Activated CD4-positive, alpha-beta T cell treated with anti-CD3 and anti-CD28 coated beads, Interleukin-2, amount 10 ng/mL, durations not matched to agents 7 days and 5 days (primary cell): ENCODE data around the gene KCNH2. TPM values are rescaled to one million over a fixed set of nuclear protein-coding genes. Genes with fewer than 3 reads are reported as not detected.
A peak's percentile ranks its signal among the peaks of the same experiment; 100 is the strongest.
"Not testable (repeated sequence)": the region's sequence is repeated elsewhere in the genome, so short reads cannot be mapped to it uniquely, and the experiment has no call there.

Experiments
- CTCF ChIA-PET: fragments of 350-600 bp; sonication (Branson Sonifier 250); formaldehyde crosslinking; loops from one replicate; lab custom pipeline; 2021; ENCODE audit warnings: antibody characterized with exemption; lab: Charles Lee
- POLR2A ChIA-PET: fragments of 350-600 bp; sonication (Branson Sonifier 250); formaldehyde crosslinking; loops from one replicate; lab custom pipeline; 2021; ENCODE audit warnings: antibody characterized with exemption; lab: Charles Lee
- DNase-seq: peaks from one replicate; pipeline ENCODE4 v3.0.0-alpha.2; 2020
- H3K27ac Mint-ChIP-seq: one replicate; pipeline ENCODE4 v1.8.0; 2021; ENCODE audit warnings: mild to moderate bottlenecking, moderate library complexity, mixed read lengths
- H3K27me3 Mint-ChIP-seq: one replicate; pipeline ENCODE4 v1.8.0; 2021; ENCODE audit warnings: mixed read lengths
- H3K36me3 Mint-ChIP-seq: one replicate; pipeline ENCODE4 v1.8.0; 2021; ENCODE audit warnings: low read depth, mixed read lengths
- H3K4me1 Mint-ChIP-seq: one replicate; pipeline ENCODE4 v1.8.0; 2021; ENCODE audit warnings: mixed read lengths
- H3K4me3 Mint-ChIP-seq: one replicate; pipeline ENCODE4 v1.8.0; 2021; ENCODE audit warnings: mild to moderate bottlenecking, moderate library complexity, mixed read lengths
- H3K9me3 Mint-ChIP-seq: one replicate; pipeline ENCODE4 v1.8.0; 2021; ENCODE audit warnings: mixed read lengths
- total RNA-seq, 2 experiments: library from RNA; stranded (reverse); gene quantifications; one replicate each; pipeline ENCODE4 v1.2.3, GENCODE V29; 2021

Gene KCNH2
- under 1 TPM; 0.27 to 0.30 TPM for total RNA-seq

- H3K9me3 Mint-ChIP-seq = no peaks in the 10 kb centered on the region
- H3K4me3 Mint-ChIP-seq = peak within 1 kb of the TSS; percentile 67
- no peak within 1 kb of the TSS for H3K27ac Mint-ChIP-seq
- DNase-seq = peak; percentile 24
- peaks cover 37% of the 10 kb centered on the region for H3K4me1 Mint-ChIP-seq
- ChIA-PET POLR2A (no interaction called here), CTCF (interaction anchor here (0.6 to 1.5 kb wide), 5 partner anchors 8 to 633 kb away, joined by 3 to 4 read pairs (median 4); no protein-coding TSS in a partner anchor)
- H3K27me3 Mint-ChIP-seq = peaks cover 61% of the 10 kb centered on the region
- no peaks in the 10 kb centered on the region for H3K36me3 Mint-ChIP-seq
Measured at GRCh38 chr7:150978126-150978789, at the start of gene KCNH2. KCNH2 (minus strand) TSS chr7:150978321; CDS start chr7:150977913, 408 bp downstream.

- not testable (repeated sequence) for H3K27me3 Mint-ChIP-seq, DNase-seq, H3K36me3 Mint-ChIP-seq, H3K9me3 Mint-ChIP-seq
- peak overlapping the region; percentile 96 for H3K27ac Mint-ChIP-seq
- H3K4me3 Mint-ChIP-seq = peak overlapping the region; percentile 88
- peaks cover 28% of the 10 kb centered on the region for H3K4me1 Mint-ChIP-seq
- ChIA-PET CTCF (interaction anchor here (1.1 to 3.2 kb wide), 12 partner anchors 10 to 83 kb away, joined by 3 to 35 read pairs (median 4); partner anchors contain the start of gene CDK5), POLR2A (interaction anchor here (1.2 kb wide), 1 partner anchor 19 kb away, joined by 3 read pairs; no protein-coding TSS in a partner anchor)
Measured at GRCh38 chr7:151027728-151028130, 49.6 kb upstream of the KCNH2 start.

GRCh38 chr7:151026771-151027727, 48.9 kb upstream of the KCNH2 start:
- not testable (repeated sequence) for H3K36me3 Mint-ChIP-seq, H3K9me3 Mint-ChIP-seq, H3K27me3 Mint-ChIP-seq, DNase-seq
- Mint-ChIP-seq H3K4me1 (peaks cover 28% of the 10 kb centered on the region), H3K27ac (peak overlapping the region; percentile 96), H3K4me3 (peak overlapping the region; percentile 88)
- POLR2A ChIA-PET = interaction anchor here (1.2 kb wide), 1 partner anchor 19 kb away, joined by 3 read pairs; no protein-coding TSS in a partner anchor
- CTCF ChIA-PET = interaction anchor here (0.7 to 3.2 kb wide), 4 partner anchors 9 to 18 kb away, joined by 3 to 35 read pairs (median 6); no protein-coding TSS in a partner anchor

GRCh38 chr7:151025924-151026671, 48.0 kb upstream of the KCNH2 start:
- ChIA-PET POLR2A (no interaction called here), CTCF (interaction anchor here (0.6 to 3.2 kb wide), 6 partner anchors 8 to 81 kb away, joined by 3 to 35 read pairs (median 4); no protein-coding TSS in a partner anchor)
- Mint-ChIP-seq H3K27ac (peak overlapping the region; percentile 96), H3K9me3 (no peaks in the 10 kb centered on the region), H3K4me1 (peaks cover 28% of the 10 kb centered on the region), H3K36me3 (peaks cover 2% of the 10 kb centered on the region), H3K4me3 (no peak overlapping the region), H3K27me3 (peaks cover 4% of the 10 kb centered on the region)
- DNase-seq = no peak

GRCh38 chr7:151024435-151025056, 46.4 kb upstream of the KCNH2 start, which contains the start of gene ATG9B:
ATG9B (minus strand) TSS chr7:151024494; CDS start chr7:151024423, 71 bp downstream.
- H3K27me3 Mint-ChIP-seq = peaks cover 18% of the 10 kb centered on the region
- no peak within 1 kb of the TSS for H3K4me3 Mint-ChIP-seq
- POLR2A ChIA-PET = no interaction called here
- H3K27ac Mint-ChIP-seq = peak within 1 kb of the TSS; percentile 13
- no peak for DNase-seq
- peaks cover 26% of the 10 kb centered on the region for H3K4me1 Mint-ChIP-seq
- CTCF ChIA-PET = interaction anchor here (1.2 to 8.5 kb wide), 3 partner anchors 9 to 15 kb away, joined by 3 to 79 read pairs (median 5); no protein-coding TSS in a partner anchor
- H3K9me3 Mint-ChIP-seq = no peaks in the 10 kb centered on the region
- peaks cover 2% of the 10 kb centered on the region for H3K36me3 Mint-ChIP-seq

GRCh38 chr7:151023232-151023631, 45.1 kb upstream of the KCNH2 start:
- Mint-ChIP-seq H3K4me3 (no peak overlapping the region), H3K36me3 (peaks cover 3% of the 10 kb centered on the region), H3K27ac (no peak overlapping the region), H3K4me1 (peaks cover 28% of the 10 kb centered on the region), H3K27me3 (peaks cover 27% of the 10 kb centered on the region), H3K9me3 (no peaks in the 10 kb centered on the region)
- ChIA-PET CTCF (interaction anchor here (1.2 to 8.5 kb wide), 3 partner anchors 10 to 14 kb away, joined by 3 to 79 read pairs (median 5); no protein-coding TSS in a partner anchor), POLR2A (no interaction called here)
- no peak for DNase-seq

GRCh38 chr7:151020231-151020630, 42.1 kb upstream of the KCNH2 start:
- H3K27me3 Mint-ChIP-seq = peaks cover 33% of the 10 kb centered on the region
- H3K4me3 Mint-ChIP-seq = no peak overlapping the region
- ChIA-PET POLR2A (no interaction called here), CTCF (interaction anchor here (2.0 to 8.5 kb wide), 4 partner anchors 8 to 90 kb away, joined by 8 to 79 read pairs (median 28); partner anchors contain the start of gene ABCB8)
- H3K36me3 Mint-ChIP-seq = peaks cover 5% of the 10 kb centered on the region
- peaks cover 41% of the 10 kb centered on the region for H3K4me1 Mint-ChIP-seq
- DNase-seq = no peak
- H3K9me3 Mint-ChIP-seq = no peaks in the 10 kb centered on the region
- H3K27ac Mint-ChIP-seq = no peak overlapping the region

GRCh38 chr7:151019130-151019447, 41.0 kb upstream of the KCNH2 start:
- H3K36me3 Mint-ChIP-seq = peaks cover 13% of the 10 kb centered on the region
- POLR2A ChIA-PET = interaction anchor here (0.8 kb wide), 1 partner anchor 10 kb away, joined by 3 read pairs; no protein-coding TSS in a partner anchor
- peak overlapping the region; percentile 43 for H3K4me3 Mint-ChIP-seq
- peaks cover 52% of the 10 kb centered on the region for H3K4me1 Mint-ChIP-seq
- H3K27me3 Mint-ChIP-seq = peaks cover 33% of the 10 kb centered on the region
- CTCF ChIA-PET = interaction anchor here (0.8 to 8.5 kb wide), 20 partner anchors 9 to 690 kb away, joined by 3 to 79 read pairs (median 5); partner anchors contain the start of genes ABCB8 and ASIC3
- no peak for DNase-seq
- no peaks in the 10 kb centered on the region for H3K9me3 Mint-ChIP-seq
- H3K27ac Mint-ChIP-seq = no peak overlapping the region

- Mint-ChIP-seq H3K36me3 (peaks cover 14% of the 10 kb centered on the region), H3K9me3 (no peaks in the 10 kb centered on the region), H3K27me3 (peaks cover 33% of the 10 kb centered on the region), H3K4me1 (peaks cover 56% of the 10 kb centered on the region), H3K27ac (peak overlapping the region; percentile 76), H3K4me3 (peak overlapping the region; percentile 64)
- ChIA-PET POLR2A (interaction anchor here (0.8 kb wide), 1 partner anchor 10 kb away, joined by 3 read pairs; no protein-coding TSS in a partner anchor), CTCF (interaction anchor here (0.6 to 8.5 kb wide), 28 partner anchors 7 to 544 kb away, joined by 3 to 79 read pairs (median 4); partner anchors contain the start of genes ABCB8 and ASIC3)
- DNase-seq = peak; percentile 30
Measured at GRCh38 chr7:151018421-151019129, 40.5 kb upstream of the KCNH2 start.

GRCh38 chr7:151017953-151018420, 39.9 kb upstream of the KCNH2 start:
- no peaks in the 10 kb centered on the region for H3K9me3 Mint-ChIP-seq
- H3K4me3 Mint-ChIP-seq = peak overlapping the region; percentile 64
- peaks cover 33% of the 10 kb centered on the region for H3K27me3 Mint-ChIP-seq
- peak; percentile 77 for DNase-seq
- ChIA-PET CTCF (interaction anchor here (0.5 to 8.5 kb wide), 28 partner anchors 8 to 544 kb away, joined by 3 to 79 read pairs (median 4); partner anchors contain the start of genes ABCB8 and ASIC3), POLR2A (no interaction called here)
- H3K4me1 Mint-ChIP-seq = peaks cover 60% of the 10 kb centered on the region
- H3K36me3 Mint-ChIP-seq = peaks cover 14% of the 10 kb centered on the region
- H3K27ac Mint-ChIP-seq = peak overlapping the region; percentile 76
